ENCODE results near the gene ANGPTL4.

GRCh38 chr19:8331263-8331845 lies 32.6 kb upstream of the ANGPTL4 start:
- TF ChIP-seq CTCF (IDR thresholded peaks at IDR 0.05) (no peak), EZH2 (IDR thresholded peaks at IDR 0.05; ENCODE audit: borderline replicate concordance, insufficient read depth, low read depth, low read length, poor library complexity, severe bottlenecking) (no peak)

Measured in B cell (primary cell).